GM12801 (cell line): Measurements from ENCODE around the gene FAM98A.

Experiments used
- TF ChIP-seq, protein P1 (sequence below): IDR thresholded peaks from one replicate; pipeline ENCODE4 v1.5.1; 2011; ENCODE audit warnings: control low read depth; ENCODE audit not compliant: insufficient read length; ENCODE audit errors: extremely low read depth

The FAM98A gene

DNA sequence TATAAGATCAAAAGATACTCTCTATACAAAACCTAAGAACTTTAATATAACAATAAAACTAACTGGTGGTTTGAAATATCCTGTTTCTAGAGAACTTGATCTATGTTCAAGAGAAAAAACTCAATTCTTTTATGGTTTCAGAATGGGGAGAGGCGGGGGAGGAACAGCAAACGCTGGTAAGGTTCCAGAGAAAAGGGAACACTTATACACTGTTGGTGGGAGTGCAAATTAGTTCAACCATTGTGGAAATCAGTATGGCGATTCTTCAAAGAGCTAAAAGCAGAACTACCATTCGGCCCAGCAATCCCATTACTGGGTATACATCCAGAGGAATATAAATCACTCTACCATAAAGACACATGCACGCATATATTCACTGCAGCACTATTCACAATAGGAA, 17.2 kb downstream of the FAM98A start:
- TF ChIP-seq, protein P1, sequence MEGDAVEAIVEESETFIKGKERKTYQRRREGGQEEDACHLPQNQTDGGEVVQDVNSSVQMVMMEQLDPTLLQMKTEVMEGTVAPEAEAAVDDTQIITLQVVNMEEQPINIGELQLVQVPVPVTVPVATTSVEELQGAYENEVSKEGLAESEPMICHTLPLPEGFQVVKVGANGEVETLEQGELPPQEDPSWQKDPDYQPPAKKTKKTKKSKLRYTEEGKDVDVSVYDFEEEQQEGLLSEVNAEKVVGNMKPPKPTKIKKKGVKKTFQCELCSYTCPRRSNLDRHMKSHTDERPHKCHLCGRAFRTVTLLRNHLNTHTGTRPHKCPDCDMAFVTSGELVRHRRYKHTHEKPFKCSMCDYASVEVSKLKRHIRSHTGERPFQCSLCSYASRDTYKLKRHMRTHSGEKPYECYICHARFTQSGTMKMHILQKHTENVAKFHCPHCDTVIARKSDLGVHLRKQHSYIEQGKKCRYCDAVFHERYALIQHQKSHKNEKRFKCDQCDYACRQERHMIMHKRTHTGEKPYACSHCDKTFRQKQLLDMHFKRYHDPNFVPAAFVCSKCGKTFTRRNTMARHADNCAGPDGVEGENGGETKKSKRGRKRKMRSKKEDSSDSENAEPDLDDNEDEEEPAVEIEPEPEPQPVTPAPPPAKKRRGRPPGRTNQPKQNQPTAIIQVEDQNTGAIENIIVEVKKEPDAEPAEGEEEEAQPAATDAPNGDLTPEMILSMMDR = no peak

DNA sequence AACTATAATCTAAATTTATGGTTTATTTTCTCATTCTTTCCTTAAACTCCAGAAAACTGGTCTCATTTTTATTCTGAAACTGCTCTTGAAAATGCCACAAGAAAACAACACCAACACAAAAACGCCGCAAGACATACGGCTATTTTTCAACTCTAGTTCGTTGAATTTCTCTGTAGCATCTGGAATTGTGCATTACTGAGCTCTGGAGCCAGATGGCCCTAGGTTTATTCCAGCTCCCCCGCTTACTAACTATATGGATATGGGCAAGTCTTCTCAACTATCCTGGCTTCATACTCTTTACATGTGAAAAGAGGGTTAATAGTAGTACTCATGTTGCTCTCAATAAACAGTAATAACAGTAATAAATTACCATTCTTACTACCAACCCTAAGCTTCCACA, 19.9 kb downstream of the FAM98A start:
- TF ChIP-seq, protein P1 = no peak

DNA sequence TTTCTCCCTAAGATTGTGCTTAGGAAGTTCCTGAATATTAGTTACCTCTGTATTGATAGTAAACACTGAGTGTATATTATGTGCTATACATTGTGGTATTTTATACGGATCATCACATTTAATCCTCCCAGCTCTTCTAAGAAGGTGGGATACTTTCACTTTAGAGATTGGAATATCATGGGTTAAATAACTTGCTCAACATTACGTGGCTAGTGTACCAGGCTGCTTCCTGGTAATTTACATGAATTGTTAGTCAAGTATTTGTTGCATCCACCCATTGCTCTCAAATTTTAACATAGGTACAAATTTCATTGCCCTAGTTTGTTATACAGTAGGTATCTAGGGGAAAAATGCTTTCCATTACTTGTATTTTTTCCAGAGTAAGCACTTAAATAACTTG, 21.4 kb downstream of the FAM98A start:
- TF ChIP-seq, protein P1 = no peak

DNA sequence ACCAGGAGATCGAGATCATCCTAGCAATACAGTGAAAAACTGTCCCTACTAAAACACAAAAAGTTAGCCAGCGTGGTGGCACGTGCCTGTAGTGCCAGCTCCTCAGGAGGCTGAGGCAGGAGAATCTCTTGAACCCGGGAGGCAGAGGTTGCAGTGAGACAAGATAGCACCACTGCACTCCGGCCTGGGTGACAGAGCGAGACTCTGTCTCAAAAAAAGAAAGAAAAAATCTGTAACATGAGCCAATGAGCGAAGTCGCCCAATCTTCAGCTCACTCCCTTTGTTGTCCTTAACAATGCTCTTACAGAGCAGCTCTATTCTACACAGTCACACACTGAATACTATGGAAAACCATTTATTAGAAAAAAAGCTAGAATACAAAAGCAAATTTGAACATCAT, 22.0 kb downstream of the FAM98A start:
- TF ChIP-seq, protein P1 = no peak

DNA sequence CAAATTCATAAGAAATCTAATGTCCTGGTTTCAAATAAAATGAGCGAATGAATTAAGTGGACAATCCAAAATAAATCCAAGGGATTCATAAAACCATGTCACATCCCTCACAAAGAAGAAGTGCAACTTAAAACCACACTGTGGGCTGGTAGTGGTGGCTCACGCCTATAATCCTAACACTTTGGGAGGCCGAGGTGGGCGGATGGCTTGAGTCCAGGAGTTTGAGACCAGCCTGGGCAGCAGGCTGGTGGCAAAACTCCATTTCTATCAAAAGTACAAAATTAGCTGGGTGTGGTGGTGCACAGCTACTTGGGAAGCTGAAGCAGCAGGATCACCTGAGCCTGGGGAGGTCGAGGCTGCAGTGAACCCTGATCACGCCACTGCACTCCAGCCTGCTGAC, 25.4 kb downstream of the FAM98A start:
- TF ChIP-seq, protein P1 = no peak

DNA sequence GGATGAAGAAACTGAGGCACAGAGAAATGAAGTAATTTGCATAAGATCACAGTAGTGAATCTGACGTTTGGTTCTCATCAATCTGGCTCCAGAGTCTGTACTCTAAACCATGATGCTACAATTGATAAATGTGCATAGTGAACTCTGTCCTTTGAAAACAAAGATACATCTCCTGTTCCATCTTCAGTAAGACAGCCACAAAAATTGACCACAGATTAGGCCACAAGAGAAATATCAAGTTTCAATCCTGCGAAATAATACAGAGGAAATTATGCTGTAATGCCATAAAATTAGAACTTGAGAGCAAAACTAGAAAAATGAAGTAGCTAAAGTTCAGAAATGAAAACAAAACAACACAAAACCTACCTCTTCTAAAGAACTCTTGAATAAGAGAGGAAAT, 28.4 kb downstream of the FAM98A start:
- TF ChIP-seq, protein P1 = no peak

DNA sequence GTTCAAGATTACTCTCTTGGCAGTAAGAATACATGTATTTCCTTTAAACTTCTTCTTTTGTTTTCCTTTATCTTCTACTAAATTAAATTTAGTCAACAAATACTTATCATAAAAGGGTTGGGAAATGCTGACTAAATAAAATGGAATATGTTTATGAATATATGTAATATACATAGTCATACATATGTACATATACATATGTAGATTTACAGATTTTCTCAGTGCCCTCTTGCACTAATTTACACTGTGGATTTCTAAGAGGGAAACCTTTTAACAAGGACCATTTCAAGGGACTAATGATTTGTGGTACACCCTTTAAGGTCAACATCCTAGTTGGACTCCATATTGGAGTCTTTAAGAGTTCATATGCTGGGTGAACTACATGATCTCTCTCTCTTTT, 37.2 kb downstream of the FAM98A start:
- TF ChIP-seq, protein P1 = no peak

DNA sequence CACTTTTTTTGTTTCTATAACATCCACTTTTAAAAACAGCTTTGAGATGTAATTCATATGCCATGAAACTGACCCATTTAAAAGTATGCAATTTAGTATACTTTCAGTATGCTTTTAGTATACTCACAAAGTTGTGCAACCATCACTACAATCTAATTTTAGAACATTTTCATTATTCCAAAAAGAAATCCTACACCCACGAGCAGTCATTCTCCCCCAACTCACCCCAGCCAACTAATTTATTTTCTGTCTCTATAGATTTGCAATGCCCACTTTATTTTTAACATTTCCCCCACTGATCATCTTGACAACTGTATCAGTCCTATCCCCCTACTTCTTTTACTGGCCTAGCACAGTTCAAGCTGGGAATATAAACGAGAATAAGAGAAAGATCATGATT, 39.1 kb downstream of the FAM98A start:
- TF ChIP-seq, protein P1 = no peak
